ENCODE measurements around the gene CTSK. TPM values are rescaled to one million over a fixed set of nuclear protein-coding genes. Genes with fewer than 3 reads are reported as not detected.
"Not testable (repeated sequence)": the region's sequence is repeated elsewhere in the genome, so short reads cannot be mapped to it uniquely, and the experiment has no call there.

CTSK gene
- total and polyA plus RNA-seq, 7 donors: 2.8 to 16.9 (median 4.5) TPM

- TF ChIP-seq CTCF (IDR thresholded peaks at IDR 0.05): no peak
- 76 to 83% (median 77%) methylated on average over 2 of the region's 2 CpGs for WGBS, 3 donors
- intact Hi-C loops (cut with DNase I): no loop called here
- peaks cover 13% of the 10 kb centered on the region for H3K4me1 ChIP-seq
- H3K9me3 ChIP-seq: no peaks in the 10 kb centered on the region
- no peaks in the 10 kb centered on the region for H3K27me3 ChIP-seq (ENCODE audit: insufficient read depth in 3 of 3, low read length in 2 of 3)
- no peak overlapping the region for H3K27ac ChIP-seq
- DNase-seq (no peak), ATAC-seq (no peak)
- H3K4me3 ChIP-seq: no peak overlapping the region
- H3K36me3 ChIP-seq (ENCODE audit: insufficient read depth in 1 of 2, low read depth in 1 of 2): peaks cover 2 to 51% of the 10 kb centered on the region in 2 donors
These were observed 34.9 kb upstream of the CTSK start for GRCh38 chr1:150842964-150843363.

- intact Hi-C loops (cut with DNase I): no loop called here
- H3K4me3 ChIP-seq: no peak overlapping the region
- H3K27ac ChIP-seq: no peak overlapping the region
- ATAC-seq (no peak), DNase-seq (no peak)
- H3K27me3 ChIP-seq (ENCODE audit: insufficient read depth in 3 of 3, low read length in 2 of 3): no peaks in the 10 kb centered on the region
- no peaks in the 10 kb centered on the region for H3K9me3 ChIP-seq
- peaks cover 7% of the 10 kb centered on the region for H3K4me1 ChIP-seq
- WGBS, 3 donors: 12 to 30% (median 29%) methylated on average over 2 of the region's 2 CpGs
- H3K36me3 ChIP-seq (ENCODE audit: insufficient read depth in 1 of 2, low read depth in 1 of 2): peaks cover 2 to 56% of the 10 kb centered on the region in 2 donors
- TF ChIP-seq CTCF (IDR thresholded peaks at IDR 0.05): no peak
These were observed 34.3 kb upstream of the CTSK start for GRCh38 chr1:150842343-150842742.

GRCh38 chr1:150841626-150842025 lies 33.6 kb upstream of the CTSK start:
- peaks cover 2 to 63% of the 10 kb centered on the region in 2 donors for H3K36me3 ChIP-seq (ENCODE audit: insufficient read depth in 1 of 2, low read depth in 1 of 2)
- H3K27ac ChIP-seq: no peak overlapping the region
- H3K4me1 ChIP-seq: peaks cover 6% of the 10 kb centered on the region
- no peak for DNase-seq
- no peaks in the 10 kb centered on the region for H3K27me3 ChIP-seq (ENCODE audit: insufficient read depth in 3 of 3, low read length in 2 of 3)
- WGBS, 3 donors: 95 to 99% (median 97%) methylated on average over 3 of the region's 3 CpGs
- no peak overlapping the region for H3K4me3 ChIP-seq
- intact Hi-C loops (cut with DNase I): no loop called here
- no peaks in the 10 kb centered on the region for H3K9me3 ChIP-seq
- ATAC-seq: no peak
- no peak for TF ChIP-seq CTCF (IDR thresholded peaks at IDR 0.05)

GRCh38 chr1:150840850-150841249 lies 32.8 kb upstream of the CTSK start:
- intact Hi-C loops (cut with DNase I); ATAC-seq; DNase-seq; H3K4me3 ChIP-seq; H3K27me3 ChIP-seq (ENCODE audit: insufficient read depth in 3 of 3, low read length in 2 of 3); H3K9me3 ChIP-seq; H3K4me1 ChIP-seq; H3K27ac ChIP-seq: not testable (repeated sequence)
- 91 to 97% (median 93%) methylated on average over 11 of the region's 11 CpGs for WGBS, 3 donors
- peaks cover 2 to 66% of the 10 kb centered on the region in 2 donors for H3K36me3 ChIP-seq (ENCODE audit: insufficient read depth in 1 of 2, low read depth in 1 of 2)

GRCh38 chr1:150836129-150836773 lies 28.2 kb upstream of the CTSK start:
- intact Hi-C loops (cut with DNase I): no loop called here
- DNase-seq: no peak
- ATAC-seq: no peak
- peaks cover 5 to 96% of the 10 kb centered on the region in 2 donors for H3K36me3 ChIP-seq (ENCODE audit: insufficient read depth in 1 of 2, low read depth in 1 of 2)
- no peak for TF ChIP-seq CTCF (IDR thresholded peaks at IDR 0.05)
- H3K4me1 ChIP-seq: no peaks in the 10 kb centered on the region
- H3K27me3 ChIP-seq (ENCODE audit: insufficient read depth in 3 of 3, low read length in 2 of 3): no peaks in the 10 kb centered on the region
- H3K9me3 ChIP-seq: no peaks in the 10 kb centered on the region
- no peak overlapping the region for H3K4me3 ChIP-seq
- no peak overlapping the region for H3K27ac ChIP-seq
- 77 to 87% (median 85%) methylated on average over 6 of the region's 6 CpGs for WGBS, 3 donors

GRCh38 chr1:150833961-150834360 lies 25.9 kb upstream of the CTSK start:
- intact Hi-C loops (cut with DNase I); H3K27me3 ChIP-seq (ENCODE audit: insufficient read depth in 3 of 3, low read length in 2 of 3); DNase-seq; H3K4me1 ChIP-seq; H3K27ac ChIP-seq; ATAC-seq; H3K4me3 ChIP-seq; H3K9me3 ChIP-seq: not testable (repeated sequence)
- 77 to 92% (median 78%) methylated on average over 6 of the region's 6 CpGs for WGBS, 3 donors
- peaks cover 3 to 99% of the 10 kb centered on the region in 2 donors for H3K36me3 ChIP-seq (ENCODE audit: insufficient read depth in 1 of 2, low read depth in 1 of 2)

Data from psoas muscle (tissue), 8 donors.